Keratinocyte (primary cell): ENCODE measurements around the gene ITSN1. TPM values are rescaled to one million over a fixed set of nuclear protein-coding genes. Genes with fewer than 3 reads are reported as not detected.

Experiments
- DNase-seq: peaks from one replicate; pipeline ENCODE4 v3.0.0-alpha.2; 2011; ENCODE audit warnings: low read depth, missing footprints, low spot score
- FAIRE-seq: peaks from 2 replicates; lab custom pipeline; 2011; peaks lifted over from hg19 to GRCh38; lab: Jason Lieb, UNC
- H2AFZ ChIP-seq: 2 replicates; pipeline ENCODE4 v1.6.0; 2012; ENCODE audit warnings: low read length, control low read depth, inconsistent platforms; ENCODE audit not compliant: control insufficient read depth
- H3K27ac ChIP-seq: 2 replicates; pipeline ENCODE4 v1.5.1; 2011; ENCODE audit warnings: low read length; ENCODE audit not compliant: control insufficient read depth, insufficient read depth
- H3K27me3 ChIP-seq: 3 replicates; pipeline ENCODE4 v1.6.0; 2011; ENCODE audit warnings: low read length; ENCODE audit not compliant: control insufficient read depth, insufficient read depth; ENCODE audit errors: extremely low read depth
- H3K36me3 ChIP-seq, 2 experiments: 2 replicates in 1 of 2; 3 replicates in 1 of 2; pipeline ENCODE4 v1.5.1; 2011; ENCODE audit warnings: low read length in 2 of 2, mild to moderate bottlenecking in 1 of 2; ENCODE audit not compliant: control insufficient read depth in 2 of 2, insufficient read depth in 2 of 2; ENCODE audit errors: extremely low read depth in 1 of 2
- H3K4me1 ChIP-seq: 3 replicates; pipeline ENCODE4 v1.5.1; 2011; ENCODE audit warnings: low read length; ENCODE audit not compliant: control insufficient read depth, insufficient read depth; ENCODE audit errors: extremely low read depth
- H3K4me2 ChIP-seq: 3 replicates; pipeline ENCODE4 v1.6.0; 2011; ENCODE audit warnings: low read depth, low read length; ENCODE audit not compliant: control insufficient read depth, insufficient read depth; ENCODE audit errors: extremely low read depth
- H3K4me3 ChIP-seq, 3 experiments: fragments of 200-600 bp in 1 of 3; sonication (generic) in 1 of 3; 2 replicates in 2 of 3; 3 replicates in 1 of 3; pipeline ENCODE4 v1.5.1; 2011 to 2016; ENCODE audit warnings: low read length in 3 of 3, mild to moderate bottlenecking in 3 of 3, control low read depth in 2 of 3, inconsistent platforms in 1 of 3, low read depth in 1 of 3, mixed read lengths in 1 of 3, mixed run types in 1 of 3, moderate library complexity in 1 of 3; ENCODE audit not compliant: control insufficient read depth in 2 of 3, insufficient read depth in 2 of 3; ENCODE audit errors: extremely low read depth in 1 of 3
- H3K79me2 ChIP-seq: 2 replicates; pipeline ENCODE4 v1.6.0; 2012; ENCODE audit warnings: low read length; ENCODE audit not compliant: control insufficient read depth, insufficient read depth
- H3K9ac ChIP-seq: 3 replicates; pipeline ENCODE4 v1.6.0; 2011; ENCODE audit warnings: low read length; ENCODE audit not compliant: control insufficient read depth, insufficient read depth; ENCODE audit errors: extremely low read depth
- H3K9me1 ChIP-seq: 3 replicates; pipeline ENCODE4 v1.6.0; 2011; ENCODE audit warnings: low read length; ENCODE audit not compliant: control insufficient read depth, insufficient read depth; ENCODE audit errors: extremely low read depth
- H3K9me3 ChIP-seq: 2 replicates; pipeline ENCODE4 v1.5.1; 2012; ENCODE audit warnings: low read depth, low read length; ENCODE audit not compliant: control insufficient read depth
- H4K20me1 ChIP-seq: 3 replicates; pipeline ENCODE4 v1.6.0; 2011; ENCODE audit warnings: low read length; ENCODE audit not compliant: control insufficient read depth, insufficient read depth; ENCODE audit errors: extremely low read depth
- CTCF ChIP-seq, 3 experiments: IDR thresholded peaks in 1 of 3; conservative IDR thresholded peaks in 1 of 3; optimal IDR thresholded peaks in 1 of 3; 2 replicates in 2 of 3; 3 replicates in 1 of 3; pipeline versions ENCODE3 to v1.5.1; 2011; ENCODE audit warnings: low read length in 3 of 3, mild to moderate bottlenecking in 3 of 3, moderate library complexity in 2 of 3, control low read depth in 1 of 3, inconsistent platforms in 1 of 3; ENCODE audit not compliant: insufficient read depth in 2 of 3; ENCODE audit errors: extremely low read depth in 1 of 3
- EZH2 ChIP-seq: IDR thresholded peaks from one replicate; pipeline ENCODE4 v1.6.1; 2012; ENCODE audit warnings: inconsistent platforms, mild to moderate bottlenecking, low read length, moderate library complexity
- dilution Hi-C: fragments of 300-500 bp; cut with MboI; formaldehyde crosslinking; loops from one replicate; pipeline ENCODE4 v1.7.0; 2020; ENCODE audit warnings: low sequenced_read_pairs; ENCODE audit not compliant: extremely low pct_ligation_motif_present
- polyA plus RNA-seq, 5 experiments: library from polyadenylated mRNA; depleted of rRNA in 3 of 5; stranded (reverse) in 3 of 5; stranded (forward) in 1 of 5; unstranded in 1 of 5; fragments of >200 nt; gene quantifications; 1 replicate in 1 of 5; 2 replicates in 3 of 5; 3 replicates in 1 of 5; pipeline versions ENCODE4 v1.2.1 to v1.2.3, GENCODE V29; 2011 to 2012; ENCODE audit warnings: missing spikeins in 2 of 5, low read depth in 1 of 5, low replicate concordance in 1 of 5

The ITSN1 gene
- polyA plus RNA-seq, 1 donor (not counting 4 experiments of a cell fraction or from before 2014, with no cell fraction given): 34.3 TPM

- Histone ChIP-seq H3K27me3 (no peaks in the 10 kb centered on the region), H3K79me2 (no peaks in the 10 kb centered on the region), H2AFZ (no peak overlapping the region), H3K4me1 (peaks cover 3% of the 10 kb centered on the region), H4K20me1 (no peaks in the 10 kb centered on the region), H3K4me2 (no peak overlapping the region), H3K4me3 (no peak overlapping the region), H3K9ac (no peak overlapping the region), H3K27ac (no peak overlapping the region), H3K9me3 (no peaks in the 10 kb centered on the region), H3K36me3 (peaks cover 0 to 2% of the 10 kb centered on the region in 2 experiments), H3K9me1 (no peaks in the 10 kb centered on the region)
- TF ChIP-seq EZH2: no peak
- no peak for TF ChIP-seq CTCF (optimal IDR thresholded peaks at IDR 0.05 in 1 of 3, IDR thresholded peaks at IDR 0.05 in 1 of 3, conservative IDR thresholded peaks at IDR 0.05 in 1 of 3; ENCODE audit: extremely low read depth in 1 of 3, insufficient read depth in 2 of 3, low read length in 3 of 3)
- no peak for FAIRE-seq
- no peak for DNase-seq
- dilution Hi-C loops: no loop called here
These were observed 254.4 kb downstream of the ITSN1 start for GRCh38 chr21:33896691-33897090.

- Histone ChIP-seq H3K36me3 (peaks cover 3 to 4% of the 10 kb centered on the region in 2 experiments), H3K4me1 (peaks cover 3% of the 10 kb centered on the region), H3K27me3 (no peaks in the 10 kb centered on the region), H3K9me3 (no peaks in the 10 kb centered on the region), H3K79me2 (no peaks in the 10 kb centered on the region), H4K20me1 (no peaks in the 10 kb centered on the region), H3K27ac (no peak overlapping the region), H2AFZ (no peak overlapping the region), H3K4me2 (no peak overlapping the region), H3K9ac (no peak overlapping the region), H3K4me3 (no peak overlapping the region), H3K9me1 (no peaks in the 10 kb centered on the region)
- no peak for TF ChIP-seq CTCF (optimal IDR thresholded peaks at IDR 0.05 in 1 of 3, IDR thresholded peaks at IDR 0.05 in 1 of 3, conservative IDR thresholded peaks at IDR 0.05 in 1 of 3; ENCODE audit: extremely low read depth in 1 of 3, insufficient read depth in 2 of 3, low read length in 3 of 3)
- TF ChIP-seq EZH2: no peak
- dilution Hi-C loops: no loop called here
- no peak for DNase-seq
- no peak for FAIRE-seq
These were observed 254.8 kb downstream of the ITSN1 start for GRCh38 chr21:33897098-33897497.
